HepG2 (cell line): Measurements from ENCODE around the gene DIO1. TPM values are rescaled to one million over a fixed set of nuclear protein-coding genes. Genes with fewer than 3 reads are reported as not detected.
A peak's percentile ranks its signal among the peaks of the same experiment; 100 is the strongest.

Experiments used
- IKZF4 ChIP-seq: sonication (generic); formaldehyde crosslinking; IDR thresholded peaks from 2 replicates; pipeline ENCODE4 v1.5.1; 2020; ENCODE audit warnings: borderline replicate concordance, mild to moderate bottlenecking, low read depth, missing genetic modification reagents; ENCODE audit errors: not compliant biosample characterization
- NCOA5 ChIP-seq: sonication (generic); formaldehyde crosslinking; IDR thresholded peaks from 2 replicates; pipeline ENCODE4 v1.4.0; 2020; ENCODE audit warnings: missing genetic modification reagents
- ZBTB34 ChIP-seq: sonication (generic); formaldehyde crosslinking; IDR thresholded peaks from 2 replicates; pipeline ENCODE4 v1.8.0; 2022; ENCODE audit warnings: mild to moderate bottlenecking, missing genetic modification reagents
- ZBTB40 ChIP-seq, 2 experiments: fragments of 450-650 bp in 1 of 2; sonication (generic) in 1 of 2; formaldehyde crosslinking in 1 of 2; IDR thresholded peaks; 2 replicates each; pipeline versions ENCODE4 v1.6.1 to v1.8.0; 2016 to 2022; ENCODE audit warnings: antibody characterized with exemption in 1 of 2, mild to moderate bottlenecking in 1 of 2, missing genetic modification reagents in 1 of 2
- ZNF234 ChIP-seq: sonication (generic); formaldehyde crosslinking; conservative IDR thresholded peaks from 2 replicates; pipeline ENCODE4 v1.5.1; 2020; ENCODE audit warnings: mild to moderate bottlenecking, missing genetic modification reagents
- ZNF652 ChIP-seq: IDR thresholded peaks from 2 replicates; pipeline ENCODE4 v1.6.1; 2016; ENCODE audit warnings: low read depth, borderline replicate concordance
- polyA plus RNA-seq, 8 experiments: library from polyadenylated mRNA; depleted of rRNA in 3 of 8; stranded (reverse) in 7 of 8; unstranded in 1 of 8; fragments of >200 nt; fragmentation: Illumina TruSeq in 4 of 8; extraction: Trizol in 4 of 8; gene quantifications; 2 replicates each; pipeline versions ENCODE4 v1.2.1 to v1.2.3, GENCODE V29; 2011 to 2016; ENCODE audit warnings: low read depth in 4 of 8, missing spikeins in 1 of 8, mixed read lengths in 1 of 8; ENCODE audit not compliant: insufficient read depth in 1 of 8
- total RNA-seq, 5 experiments: library from RNA; depleted of rRNA; stranded (reverse); fragments of >200 nt; fragmentation: Illumina TruSeq; extraction: Trizol; gene quantifications; 2 replicates each; pipeline ENCODE4 v1.2.3, GENCODE V29; 2016; ENCODE audit warnings: low read depth in 1 of 5
- TF ChIP-seq, protein P1 (sequence below): sonication (generic); formaldehyde crosslinking; IDR thresholded peaks from 2 replicates; pipeline ENCODE4 v1.5.1; 2020; ENCODE audit warnings: missing genetic modification reagents, mild to moderate bottlenecking, borderline replicate concordance
- TF ChIP-seq, protein P2 (sequence below): sonication (generic); formaldehyde crosslinking; IDR thresholded peaks from 2 replicates; pipeline ENCODE4 v1.4.0; 2020; ENCODE audit warnings: mild to moderate bottlenecking, missing genetic modification reagents

Gene DIO1
- total and polyA plus RNA-seq, 2 of the 13 experiments (the other 11 are each of a cell fraction or from before 2014, with no cell fraction given), result 13.5 to 45.6 TPM

DNA sequence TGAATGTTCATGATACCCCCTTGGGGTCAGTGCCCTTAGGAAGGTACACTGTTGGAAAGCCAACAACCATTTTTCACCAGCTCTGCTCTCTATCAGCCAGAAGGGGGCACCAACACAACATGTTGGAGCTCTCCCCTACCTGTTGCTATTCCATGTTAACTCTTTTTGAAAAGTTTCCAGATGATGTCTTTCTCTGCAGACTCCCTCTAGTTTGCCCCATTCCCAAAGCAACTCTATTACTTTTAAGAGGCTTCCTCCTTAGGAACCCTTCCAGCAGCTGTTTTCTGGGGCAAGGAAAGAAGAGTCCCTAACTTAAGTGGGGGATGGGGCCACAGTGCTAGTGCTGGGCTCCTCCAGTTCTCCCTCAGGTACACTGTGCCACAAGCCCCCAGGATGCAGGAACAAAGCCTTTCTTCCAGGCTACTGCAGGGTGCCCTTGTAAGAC is 33.0 kb upstream of the DIO1 start (continued):
- no peak for TF ChIP-seq ZBTB34 (CRISPR knock-in tag)
- no peak for TF ChIP-seq ZBTB40 (IDR thresholded peaks at IDR 0.05)
- TF ChIP-seq ZBTB40 (CRISPR knock-in tag; IDR thresholded peaks at IDR 0.05), result no peak
- TF ChIP-seq, protein P1, sequence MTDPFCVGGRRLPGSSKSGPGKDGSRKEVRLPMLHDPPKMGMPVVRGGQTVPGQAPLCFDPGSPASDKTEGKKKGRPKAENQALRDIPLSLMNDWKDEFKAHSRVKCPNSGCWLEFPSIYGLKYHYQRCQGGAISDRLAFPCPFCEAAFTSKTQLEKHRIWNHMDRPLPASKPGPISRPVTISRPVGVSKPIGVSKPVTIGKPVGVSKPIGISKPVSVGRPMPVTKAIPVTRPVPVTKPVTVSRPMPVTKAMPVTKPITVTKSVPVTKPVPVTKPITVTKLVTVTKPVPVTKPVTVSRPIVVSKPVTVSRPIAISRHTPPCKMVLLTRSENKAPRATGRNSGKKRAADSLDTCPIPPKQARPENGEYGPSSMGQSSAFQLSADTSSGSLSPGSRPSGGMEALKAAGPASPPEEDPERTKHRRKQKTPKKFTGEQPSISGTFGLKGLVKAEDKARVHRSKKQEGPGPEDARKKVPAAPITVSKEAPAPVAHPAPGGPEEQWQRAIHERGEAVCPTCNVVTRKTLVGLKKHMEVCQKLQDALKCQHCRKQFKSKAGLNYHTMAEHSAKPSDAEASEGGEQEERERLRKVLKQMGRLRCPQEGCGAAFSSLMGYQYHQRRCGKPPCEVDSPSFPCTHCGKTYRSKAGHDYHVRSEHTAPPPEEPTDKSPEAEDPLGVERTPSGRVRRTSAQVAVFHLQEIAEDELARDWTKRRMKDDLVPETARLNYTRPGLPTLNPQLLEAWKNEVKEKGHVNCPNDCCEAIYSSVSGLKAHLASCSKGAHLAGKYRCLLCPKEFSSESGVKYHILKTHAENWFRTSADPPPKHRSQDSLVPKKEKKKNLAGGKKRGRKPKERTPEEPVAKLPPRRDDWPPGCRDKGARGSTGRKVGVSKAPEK (CRISPR knock-in tag), result no peak
- TF ChIP-seq ZNF234, result no peak
- TF ChIP-seq, protein P2, sequence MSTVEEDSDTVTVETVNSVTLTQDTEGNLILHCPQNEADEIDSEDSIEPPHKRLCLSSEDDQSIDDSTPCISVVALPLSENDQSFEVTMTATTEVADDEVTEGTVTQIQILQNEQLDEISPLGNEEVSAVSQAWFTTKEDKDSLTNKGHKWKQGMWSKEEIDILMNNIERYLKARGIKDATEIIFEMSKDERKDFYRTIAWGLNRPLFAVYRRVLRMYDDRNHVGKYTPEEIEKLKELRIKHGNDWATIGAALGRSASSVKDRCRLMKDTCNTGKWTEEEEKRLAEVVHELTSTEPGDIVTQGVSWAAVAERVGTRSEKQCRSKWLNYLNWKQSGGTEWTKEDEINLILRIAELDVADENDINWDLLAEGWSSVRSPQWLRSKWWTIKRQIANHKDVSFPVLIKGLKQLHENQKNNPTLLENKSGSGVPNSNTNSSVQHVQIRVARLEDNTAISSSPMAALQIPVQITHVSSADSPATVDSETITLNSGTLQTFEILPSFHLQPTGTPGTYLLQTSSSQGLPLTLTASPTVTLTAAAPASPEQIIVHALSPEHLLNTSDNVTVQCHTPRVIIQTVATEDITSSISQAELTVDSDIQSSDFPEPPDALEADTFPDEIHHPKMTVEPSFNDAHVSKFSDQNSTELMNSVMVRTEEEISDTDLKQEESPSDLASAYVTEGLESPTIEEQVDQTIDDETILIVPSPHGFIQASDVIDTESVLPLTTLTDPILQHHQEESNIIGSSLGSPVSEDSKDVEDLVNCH (CRISPR knock-in tag), result no peak
- TF ChIP-seq NCOA5 (CRISPR knock-in tag), result no peak
- TF ChIP-seq IKZF4 (CRISPR knock-in tag), result no peak
- 0 out of 2 replicates have a peak, but pooled peaks have one; percentile 50 for TF ChIP-seq ZNF652
- TF ChIP-seq, all 625 proteins: peak for 8
